GM10266 (cell line): ENCODE results near the gene FOXN3.

Source experiments
- DNase-seq: peaks from one replicate; pipeline ENCODE4 v3.0.0; 2012; ENCODE audit errors: extremely low spot score
- CTCF ChIP-seq: IDR thresholded peaks from 2 replicates; pipeline ENCODE4 v1.5.1; 2012; ENCODE audit warnings: mild to moderate bottlenecking, low read depth; ENCODE audit not compliant: control insufficient read depth, insufficient read depth; ENCODE audit errors: missing control alignments

Gene FOXN3

GRCh38 chr14:89137526-89138163, 279.4 kb downstream of the FOXN3 start:
- DNase-seq, result no peak
- no peak for TF ChIP-seq CTCF

GRCh38 chr14:89136587-89136986, 280.4 kb downstream of the FOXN3 start:
- DNase-seq, result no peak
- no peak for TF ChIP-seq CTCF

GRCh38 chr14:89134640-89135039, 282.4 kb downstream of the FOXN3 start:
- TF ChIP-seq CTCF, result no peak
- no peak for DNase-seq

GRCh38 chr14:89131004-89131750, 285.9 kb downstream of the FOXN3 start:
- no peak for DNase-seq
- no peak for TF ChIP-seq CTCF

- DNase-seq, result no peak
- no peak for TF ChIP-seq CTCF
Measured at GRCh38 chr14:89129570-89129969, 287.5 kb downstream of the FOXN3 start.

GRCh38 chr14:89128311-89129026, 288.6 kb downstream of the FOXN3 start:
- no peak for DNase-seq
- TF ChIP-seq CTCF, result no peak
